Measurements from ENCODE around the gene RNH1.

Gene RNH1

DNA sequence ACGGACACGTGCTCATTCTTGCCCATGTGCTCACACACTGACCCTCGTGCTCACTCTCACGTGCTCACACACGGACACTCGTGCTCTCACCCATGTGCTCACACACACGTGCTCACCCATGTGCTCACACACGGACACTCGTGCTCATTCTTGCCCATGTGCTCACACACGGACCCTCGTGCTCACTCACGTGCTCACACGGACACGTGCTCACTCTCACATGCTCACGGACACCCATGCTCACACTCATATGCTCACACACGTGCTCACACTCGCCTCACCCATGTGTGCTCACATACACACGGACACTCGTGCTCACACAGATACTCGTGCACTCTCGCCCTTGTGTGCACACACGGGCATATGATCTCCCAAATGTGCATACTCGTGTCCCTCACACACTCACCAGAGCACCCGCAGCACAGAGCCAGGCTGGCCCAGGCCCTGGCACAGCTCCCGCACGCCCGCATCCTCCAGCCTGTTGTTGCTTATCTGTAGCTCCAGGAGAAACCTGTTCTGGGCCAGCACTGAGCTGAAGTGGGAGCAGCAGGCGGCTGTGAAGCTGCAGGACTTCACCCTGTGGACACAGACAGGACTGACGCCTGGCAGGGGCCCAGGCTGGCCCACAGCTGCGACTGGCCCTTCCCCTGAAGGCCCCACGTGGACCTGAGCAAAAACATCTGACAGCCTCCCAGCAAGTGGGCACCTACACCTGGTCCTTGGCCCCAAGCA, 9.3 kb downstream of the RNH1 start:
- no peak for DNase-seq

DNA sequence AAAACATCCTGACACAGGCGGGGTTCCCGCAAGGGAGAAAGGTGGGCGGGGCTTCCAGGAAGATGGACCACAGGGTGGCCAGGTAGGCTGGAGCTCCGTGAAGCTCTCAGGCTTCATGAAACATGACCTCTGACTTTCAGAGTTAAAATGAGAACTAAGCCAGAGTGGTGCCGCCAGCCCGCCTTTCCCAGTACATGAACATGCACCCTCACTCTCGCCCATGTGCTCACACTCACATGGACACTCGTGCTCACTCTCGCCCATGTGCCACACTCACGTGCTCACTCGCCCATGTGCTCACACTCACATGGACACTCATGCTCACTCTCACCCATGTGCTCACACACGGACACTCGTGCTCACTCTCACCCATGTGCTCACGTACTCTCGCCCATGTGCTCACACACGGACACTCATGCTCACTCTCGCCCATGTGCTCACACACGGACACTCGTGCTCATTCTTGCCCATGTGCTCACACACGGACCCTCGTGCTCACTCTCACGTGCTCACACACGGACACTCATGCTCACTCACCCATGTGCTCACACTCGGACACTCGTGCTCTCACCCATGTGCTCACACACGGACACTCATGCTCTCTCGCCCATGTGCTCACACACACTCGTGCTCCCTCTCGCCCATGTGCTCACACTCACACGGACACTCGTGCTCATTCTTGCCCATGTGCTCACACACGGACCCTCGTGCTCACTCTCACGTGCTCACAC, 10.0 kb downstream of the RNH1 start:
- no peak for DNase-seq

DNA sequence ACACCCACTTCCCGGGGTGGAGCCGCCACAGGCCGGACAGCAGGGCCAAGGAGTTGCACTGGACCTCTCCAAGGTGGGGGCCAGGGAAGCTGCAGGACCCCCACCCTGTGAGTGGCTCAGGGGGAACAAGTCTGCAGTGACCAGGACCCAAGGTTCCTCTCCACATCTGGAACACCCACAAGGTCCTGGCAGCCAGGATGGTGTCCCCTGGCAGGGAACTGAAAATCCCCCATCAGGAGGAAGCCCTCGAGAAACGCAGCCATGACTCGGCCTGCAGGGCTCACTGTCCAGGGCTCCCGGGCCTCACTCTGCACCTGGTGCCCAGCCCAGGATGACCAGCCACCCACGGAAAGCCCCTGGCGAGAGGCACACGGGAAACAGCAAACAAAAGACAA, 11.5 kb downstream of the RNH1 start:
- no peak for DNase-seq

DNA sequence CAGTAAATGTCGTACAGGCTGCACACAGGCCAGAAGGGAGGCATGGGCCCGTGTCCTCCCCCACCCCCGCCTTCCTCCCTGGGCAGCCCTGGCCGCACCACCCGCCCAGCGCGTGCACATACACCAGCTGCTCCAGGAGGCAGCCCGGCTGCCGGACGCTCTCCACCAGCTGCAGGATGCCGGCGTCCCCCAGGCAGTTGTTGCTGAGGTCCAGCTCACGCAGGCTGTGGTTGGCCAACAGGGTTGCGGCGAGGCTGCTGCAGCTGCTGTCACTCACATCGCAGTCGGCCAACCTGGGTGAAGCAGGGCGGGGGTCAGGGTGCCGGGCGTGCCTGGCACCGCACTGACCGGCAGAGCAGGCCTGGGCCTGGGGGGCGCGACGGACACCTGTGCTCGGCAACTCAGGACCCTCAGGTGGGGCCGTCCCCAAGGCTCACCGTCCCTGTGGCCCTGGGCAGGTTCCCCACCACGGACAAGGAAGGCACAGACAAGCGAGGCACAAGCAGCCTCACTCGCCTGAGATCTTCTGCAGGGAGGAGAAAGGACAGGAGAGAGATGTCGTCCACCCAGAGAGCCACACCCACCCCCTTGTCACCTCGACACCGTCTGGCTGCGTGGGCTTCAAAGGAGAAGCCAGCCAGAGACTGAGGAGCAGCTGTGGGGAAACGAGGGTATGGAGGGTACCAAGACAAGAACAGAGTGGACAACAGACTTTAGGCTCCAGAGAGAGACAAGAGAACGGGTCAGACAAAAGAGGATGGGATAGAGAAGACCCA, 12.1 kb downstream of the RNH1 start:
- DNase-seq, result no peak

DNA sequence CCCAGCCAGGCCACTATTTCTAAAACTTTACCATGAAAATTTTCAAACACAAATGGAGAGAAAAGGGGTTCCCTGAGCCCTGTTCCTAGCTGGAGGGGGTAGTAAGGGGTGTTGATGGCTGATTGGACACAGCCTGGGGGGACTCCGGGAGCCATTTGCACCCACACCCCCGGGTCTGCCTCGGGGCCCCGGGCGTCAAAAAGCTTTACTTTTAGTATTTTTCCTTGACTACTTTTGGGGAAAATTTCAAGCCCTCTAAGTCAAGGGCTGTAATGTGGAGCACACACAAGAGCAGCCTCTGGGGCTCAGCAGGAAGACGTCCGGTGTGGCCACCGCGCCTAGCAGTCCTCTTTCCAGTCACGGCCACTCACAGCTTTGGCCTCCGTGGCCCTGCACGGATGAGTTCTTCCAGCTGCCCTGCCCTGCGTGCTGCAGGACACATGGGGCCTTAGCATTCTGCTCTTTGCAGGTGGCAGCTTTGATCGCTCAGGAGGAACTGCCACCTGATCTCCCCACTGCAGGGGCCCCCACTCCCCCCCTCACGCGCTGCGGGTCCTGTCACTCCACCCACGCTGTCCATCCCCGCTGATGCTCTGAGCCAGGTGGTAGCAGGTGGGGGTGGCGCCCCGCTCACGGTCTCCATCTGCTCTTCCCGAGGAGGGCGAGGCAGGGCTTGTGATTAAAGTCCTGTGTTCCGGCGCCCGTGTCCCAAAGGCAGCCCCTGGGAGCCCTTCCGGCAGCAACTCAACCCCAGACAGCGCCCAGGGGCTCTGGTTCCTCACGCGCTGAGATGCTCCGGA, 14.4 kb downstream of the RNH1 start:
- no peak for DNase-seq

DNA sequence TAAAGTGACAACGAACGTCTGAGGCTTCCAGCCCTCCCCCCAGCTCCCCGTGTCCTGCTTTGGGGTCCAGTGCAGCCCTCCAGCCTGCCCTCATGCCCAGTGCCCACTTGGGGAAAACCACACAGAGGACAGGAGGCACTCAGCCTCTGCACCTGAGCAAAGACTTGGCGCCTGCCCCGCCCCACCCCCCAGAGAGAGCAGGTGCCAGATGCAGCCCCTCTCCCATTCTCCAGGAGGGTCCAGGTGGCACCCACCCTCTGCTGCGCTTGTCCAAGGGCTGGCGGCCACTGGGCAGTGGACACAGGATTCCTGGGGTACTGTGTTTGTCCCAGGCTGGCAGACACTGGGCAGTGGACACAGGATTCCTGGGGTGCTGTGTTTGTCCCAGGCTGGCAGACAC, 15.7 kb downstream of the RNH1 start:
- no peak for DNase-seq

DNA sequence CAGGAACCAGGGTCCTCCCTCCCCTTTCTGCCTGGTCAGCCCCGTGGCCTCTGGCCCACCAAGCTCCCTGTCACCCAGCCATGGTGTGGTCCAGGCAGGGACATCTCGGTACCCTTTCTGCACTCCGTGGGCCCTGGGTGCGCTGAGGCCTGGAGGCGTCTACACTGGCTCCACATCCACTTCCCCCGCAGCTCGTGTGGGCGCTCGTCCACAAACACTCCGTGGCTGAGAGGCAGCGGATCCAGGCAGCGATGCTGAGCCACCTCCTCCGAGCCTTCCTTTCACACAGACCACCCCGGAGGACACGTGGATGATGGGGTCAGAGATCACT, 16.1 kb downstream of the RNH1 start:
- DNase-seq, result no peak

DNA sequence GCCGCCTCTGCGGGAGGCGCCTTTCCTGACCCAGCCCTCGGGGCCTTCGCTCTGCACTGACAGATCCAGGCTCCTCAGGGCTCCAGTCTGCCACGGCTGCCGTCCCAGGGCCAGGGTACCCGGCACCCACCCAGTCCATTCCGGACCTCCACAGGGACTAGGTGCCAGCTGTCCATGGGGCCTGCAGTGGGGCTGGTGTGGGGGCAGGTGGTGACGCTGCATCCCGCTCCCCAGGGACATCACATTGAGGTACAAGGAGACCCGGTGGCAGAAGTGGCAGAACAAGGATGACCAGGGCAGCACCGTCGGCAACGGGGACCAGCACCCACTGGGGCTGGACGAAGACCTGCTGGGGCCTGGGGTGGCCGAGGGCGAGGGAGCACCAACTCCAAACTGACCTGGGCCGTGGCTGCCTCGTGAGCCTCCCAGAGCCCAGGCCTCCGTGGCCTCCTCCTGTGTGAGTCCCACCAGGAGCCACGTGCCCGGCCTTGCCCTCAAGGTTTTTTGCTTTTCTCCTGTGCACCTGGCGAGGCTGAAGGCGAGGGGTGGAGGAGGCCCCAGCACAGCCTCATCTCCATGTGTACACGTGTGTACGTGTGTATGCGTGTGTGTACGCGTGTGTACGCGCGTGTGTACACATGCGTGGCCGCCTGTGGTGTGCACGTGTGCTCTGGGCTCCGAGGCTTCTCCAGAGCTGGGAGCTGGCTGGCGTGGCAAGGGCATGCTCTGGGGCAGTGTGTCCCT, 16.7 kb downstream of the RNH1 start:
- DNase-seq, result no peak

DNA sequence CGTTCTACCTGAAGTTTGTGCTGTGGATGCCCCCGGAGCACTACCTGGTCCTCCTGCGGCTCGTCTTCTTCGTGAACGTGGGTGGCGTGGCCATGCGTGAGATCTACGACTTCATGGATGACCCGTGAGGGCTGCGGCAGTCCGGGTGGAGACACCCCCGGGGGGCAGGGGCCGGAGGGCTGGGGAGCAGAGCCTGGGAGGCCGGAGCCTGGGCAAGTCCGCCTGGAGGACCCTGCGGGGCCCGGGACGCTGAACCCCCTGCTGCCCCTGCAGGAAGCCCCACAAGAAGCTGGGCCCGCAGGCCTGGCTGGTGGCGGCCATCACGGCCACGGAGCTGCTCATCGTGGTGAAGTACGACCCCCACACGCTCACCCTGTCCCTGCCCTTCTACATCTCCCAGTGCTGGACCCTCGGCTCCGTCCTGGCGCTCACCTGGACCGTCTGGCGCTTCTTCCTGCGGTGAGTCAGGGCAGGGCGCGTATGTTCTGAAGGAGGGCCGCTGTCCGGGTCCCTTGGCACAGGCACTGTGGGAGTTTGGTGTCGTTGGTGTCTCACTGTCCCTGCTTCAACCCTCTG, 17.3 kb downstream of the RNH1 start:
- DNase-seq, result no peak

DNA sequence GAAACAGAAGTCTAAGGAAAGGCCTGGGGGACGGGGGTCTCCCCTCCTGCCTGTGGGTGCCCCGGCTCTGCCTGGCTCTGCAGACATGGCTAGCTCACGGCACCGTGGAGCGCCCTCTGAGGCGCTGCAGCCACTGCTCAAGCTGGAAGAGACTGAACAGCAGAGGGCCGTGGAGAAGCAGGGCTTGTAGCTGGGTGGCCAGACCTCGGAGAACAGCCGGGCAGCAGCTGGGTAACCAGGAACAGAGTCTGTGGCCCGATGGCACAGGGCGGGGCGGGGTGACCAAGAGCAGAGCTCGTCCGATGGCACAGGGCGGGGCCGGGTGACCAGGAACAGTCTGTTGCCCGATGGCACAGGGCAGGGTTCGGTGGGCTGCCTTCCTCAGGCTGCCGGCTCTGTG, 18.1 kb downstream of the RNH1 start:
- DNase-seq, result no peak

DNA sequence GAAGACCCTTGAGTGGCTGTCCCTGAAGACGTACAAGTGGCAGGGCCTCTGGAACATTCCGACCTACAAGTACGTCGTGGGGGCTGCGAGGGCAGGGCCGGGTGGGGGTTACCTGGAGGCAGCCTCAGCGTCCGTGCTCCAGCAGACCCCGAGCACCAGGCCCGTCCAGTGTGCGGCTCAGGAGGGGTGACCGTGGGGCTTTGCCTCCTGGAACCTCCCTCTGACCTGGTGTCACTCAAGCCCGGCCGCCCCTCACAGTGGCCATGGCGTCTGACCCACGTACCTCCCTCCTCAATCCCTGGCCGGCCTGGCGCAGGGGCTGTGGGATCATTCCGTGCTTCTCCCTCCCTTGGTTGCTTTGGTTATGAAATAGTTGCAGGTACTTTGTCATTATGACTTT, 18.5 kb downstream of the RNH1 start:
- no peak for DNase-seq

DNA sequence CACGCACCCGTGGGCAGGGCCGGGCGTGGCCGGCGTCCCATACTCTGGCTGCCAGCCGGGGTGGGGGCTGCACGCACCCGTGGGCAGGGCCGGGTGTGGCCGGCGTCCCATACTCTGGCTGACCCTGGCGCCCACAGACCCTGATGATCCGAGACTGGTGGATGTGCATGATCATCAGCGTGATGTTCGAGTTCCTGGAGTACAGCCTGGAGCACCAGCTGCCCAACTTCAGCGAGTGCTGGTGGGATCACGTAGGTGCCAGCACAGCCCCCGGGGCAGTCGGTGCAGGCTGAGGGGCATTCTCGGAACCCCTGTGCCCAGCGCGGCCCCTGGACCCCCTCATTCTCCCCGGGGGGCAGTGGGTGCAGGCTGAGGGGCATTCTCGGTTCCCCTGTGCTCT, 19.0 kb downstream of the RNH1 start:
- no peak for DNase-seq

DNA sequence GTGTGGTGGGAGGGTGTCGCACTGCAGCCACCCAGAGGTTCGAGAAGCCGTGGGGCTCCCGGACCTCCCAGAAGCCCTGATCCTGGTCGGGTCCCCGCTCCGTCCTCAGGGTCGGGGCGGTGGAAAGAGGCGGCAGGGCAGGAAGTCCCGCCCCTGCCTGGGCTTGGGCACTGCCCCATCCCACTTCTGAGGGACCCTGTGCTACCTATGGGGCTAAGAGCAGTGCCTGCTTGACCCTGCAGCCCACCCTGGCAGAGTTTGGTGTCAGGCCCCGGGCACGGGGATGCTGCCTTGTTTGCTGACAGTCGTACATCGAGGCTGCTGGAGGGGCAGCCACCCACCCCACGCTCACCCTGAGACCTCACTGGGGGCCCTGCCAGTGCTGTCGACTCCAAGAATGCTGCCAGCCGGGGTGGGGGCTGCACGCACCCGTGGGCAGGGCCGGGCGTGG, 19.4 kb downstream of the RNH1 start:
- DNase-seq, result no peak

DNA sequence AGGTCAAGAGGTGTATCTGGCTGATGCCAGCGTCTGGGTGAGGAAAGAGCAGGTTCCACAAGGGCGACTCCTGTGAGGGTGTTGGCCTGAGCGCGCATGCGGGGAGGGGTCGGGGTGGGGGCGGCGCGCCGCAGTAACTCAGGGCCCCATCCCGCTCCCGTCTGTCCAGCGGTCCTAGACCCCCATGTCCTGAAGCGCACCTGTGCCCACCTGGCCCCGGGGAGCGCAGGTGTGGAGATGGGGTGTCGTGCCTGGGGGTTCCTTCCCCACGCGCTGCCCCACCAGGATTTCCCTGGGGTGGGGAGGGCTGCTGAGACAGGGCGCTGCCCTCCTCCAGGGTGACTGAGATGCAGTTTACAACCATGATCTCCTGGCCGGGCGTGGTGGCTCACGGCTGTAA, 20.9 kb downstream of the RNH1 start:
- DNase-seq, result no peak

DNA sequence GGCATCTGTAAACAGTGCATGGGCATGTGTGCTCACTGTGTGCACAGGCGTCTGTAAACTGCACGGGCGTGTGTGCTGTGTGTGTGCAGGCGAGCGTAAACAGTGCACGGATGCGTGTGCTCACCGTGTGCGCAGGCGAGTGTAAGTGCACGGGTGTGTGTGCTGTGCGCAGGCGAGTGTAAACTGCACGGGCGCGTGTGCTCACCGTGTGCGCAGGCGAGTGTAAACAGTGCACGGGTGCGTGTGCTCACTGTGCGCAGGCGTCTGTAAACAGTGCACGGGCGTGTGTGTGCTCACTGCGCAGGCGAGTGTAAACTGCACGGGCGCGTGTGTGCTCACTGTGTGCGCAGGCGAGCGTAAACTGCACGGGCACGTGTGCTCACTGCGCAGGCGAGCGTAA, 22.4 kb downstream of the RNH1 start:
- no peak for DNase-seq

DNA sequence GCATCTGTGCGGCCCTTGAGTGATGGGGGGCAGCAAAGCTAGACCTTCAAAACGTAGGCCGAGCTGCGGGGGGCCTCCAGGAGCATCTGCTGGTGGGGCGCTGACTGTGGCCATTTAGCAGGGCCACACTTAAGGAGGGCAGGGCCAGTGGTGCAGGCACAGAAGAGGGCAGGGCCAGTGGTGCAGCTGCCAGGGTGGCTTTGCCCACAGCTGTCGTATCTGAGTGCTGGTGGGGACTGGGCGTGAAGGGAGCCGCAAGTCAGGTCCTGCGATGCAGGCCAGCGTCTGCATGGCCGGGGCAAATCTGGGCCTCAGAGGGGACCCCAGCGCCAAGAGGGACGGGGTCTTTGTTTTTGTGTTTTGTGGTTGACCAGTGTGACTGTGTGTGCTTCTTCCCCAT, 27.7 kb downstream of the RNH1 start:
- DNase-seq, result no peak

DNA sequence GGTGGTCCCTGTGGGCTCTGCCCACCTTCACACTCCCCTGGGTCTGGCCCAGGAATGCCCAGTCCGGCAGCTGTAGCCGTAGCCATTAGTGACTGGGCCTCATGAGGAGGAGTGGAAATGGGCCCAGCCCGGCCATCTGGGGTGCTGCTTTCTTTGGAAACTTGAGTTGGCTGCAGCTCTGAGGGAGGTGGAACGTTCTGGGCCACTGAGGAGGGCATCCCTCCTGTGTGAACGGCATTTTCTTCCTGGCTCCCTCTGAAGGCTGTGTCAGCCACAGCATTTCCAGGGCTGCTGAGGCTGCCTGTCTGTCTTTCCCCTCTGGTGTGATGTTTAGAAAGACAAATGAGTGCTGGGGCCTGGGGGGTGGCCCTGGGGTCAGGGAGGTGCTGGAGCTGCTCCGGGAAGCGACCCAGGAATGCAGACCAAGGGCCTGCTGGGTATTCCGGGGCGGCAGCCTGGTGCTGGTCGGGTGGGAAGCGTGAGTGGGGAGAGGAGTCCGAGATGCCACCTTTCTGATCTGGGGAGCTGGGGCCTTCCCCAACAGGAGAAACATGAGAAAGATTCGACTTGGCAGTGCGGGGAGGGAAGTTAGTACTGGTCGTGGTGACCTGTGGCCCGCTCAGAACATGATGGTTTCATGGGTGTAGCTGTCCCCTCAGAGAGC, 29.9 kb downstream of the RNH1 start:
- no peak for DNase-seq

DNA sequence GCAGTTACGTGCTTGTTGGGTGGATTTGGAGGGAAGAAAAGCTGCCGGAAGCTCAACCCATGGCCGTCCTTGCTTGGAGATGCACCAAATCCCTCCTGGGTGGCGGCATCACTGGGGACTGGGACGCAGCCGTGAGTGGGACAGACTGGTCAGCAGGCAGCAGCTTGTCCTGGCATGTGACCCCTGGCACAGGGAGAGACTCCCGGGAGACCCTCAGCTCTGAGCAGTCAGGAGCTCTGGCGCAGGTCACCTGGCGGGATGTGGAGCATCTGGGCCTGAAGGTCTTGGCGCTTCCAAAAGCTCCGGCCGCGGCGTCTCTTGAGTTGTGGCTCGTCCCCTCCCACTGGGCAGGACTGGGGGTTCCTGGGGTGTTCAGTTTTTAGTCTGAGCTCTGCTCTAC, 30.6 kb downstream of the RNH1 start:
- no peak for DNase-seq

DNA sequence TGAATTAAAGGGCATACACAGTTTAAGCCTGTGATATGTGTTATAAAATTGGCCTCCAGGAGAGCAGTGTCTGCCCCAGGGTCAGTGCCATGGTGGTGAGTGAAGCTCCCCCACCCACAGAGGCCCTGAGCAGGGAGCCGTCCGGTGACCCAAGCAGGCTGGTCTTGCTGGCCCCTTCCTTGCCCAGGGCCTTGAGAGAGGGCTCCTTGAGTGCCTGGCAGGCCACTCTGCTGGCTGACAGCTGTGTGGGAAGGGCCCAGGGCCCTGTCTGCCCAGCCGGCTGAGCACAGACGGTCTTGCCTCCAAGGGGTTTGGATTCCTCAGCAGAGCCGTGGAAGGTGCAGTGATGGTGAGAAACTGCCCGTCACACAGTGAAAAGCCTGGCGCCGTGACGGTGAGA, 31.1 kb downstream of the RNH1 start:
- DNase-seq, result no peak

DNA sequence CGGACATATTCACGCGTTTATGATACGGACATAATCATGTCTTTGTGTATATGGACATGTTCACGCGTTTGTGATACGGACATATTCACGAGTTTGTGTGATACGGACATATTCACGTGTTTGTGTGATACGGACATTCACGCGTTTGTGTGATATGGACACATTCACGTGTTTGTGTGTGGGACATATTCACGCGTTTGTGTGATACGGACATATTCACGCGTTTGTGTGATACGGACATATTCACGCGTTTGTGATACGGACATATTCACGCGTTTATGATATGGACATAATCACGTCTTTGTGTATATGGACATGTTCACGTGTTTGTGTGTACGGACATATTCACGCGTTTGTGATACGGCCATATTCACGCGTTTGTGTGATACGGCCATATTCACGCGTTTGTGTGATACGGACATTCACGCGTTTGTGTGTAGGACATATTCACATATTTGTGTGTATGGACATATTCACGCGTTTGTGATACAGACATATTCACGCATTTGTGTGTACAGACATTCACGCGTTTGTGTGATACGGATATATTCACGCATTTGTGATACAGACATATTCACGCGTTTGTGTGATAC, 32.0 kb downstream of the RNH1 start:
- no peak for DNase-seq
